GM19463 (cell line): ENCODE data around the gene HOXB5.

Source experiments
- ATAC-seq: cut with Tn5 transposase; IDR thresholded peaks from one replicate; pipeline ENCODE4 v1.9.1; 2021; ENCODE audit warnings: mild to moderate bottlenecking, moderate library complexity; ENCODE audit not compliant: unreplicated experiment

Gene HOXB5

GRCh38 chr17:48630009-48630924 is 36.7 kb upstream of the HOXB5 start:
- ATAC-seq, result no peak

GRCh38 chr17:48629411-48629759 is 35.8 kb upstream of the HOXB5 start:
- no peak for ATAC-seq

GRCh38 chr17:48628649-48629410 is 35.3 kb upstream of the HOXB5 start:
- ATAC-seq, result no peak

GRCh38 chr17:48627623-48628521 is 34.3 kb upstream of the HOXB5 start:
- no peak for ATAC-seq

- no peak for ATAC-seq
Measured at GRCh38 chr17:48627118-48627597, 33.6 kb upstream of the HOXB5 start.

GRCh38 chr17:48626245-48627117 is 32.9 kb upstream of the HOXB5 start, which contains the start of gene HOXB9:
Gene HOXB9 (minus strand): TSS chr17:48626358. CDS start chr17:48626269, 89 bp downstream.
- no peak for ATAC-seq

- no peak for ATAC-seq
Measured at GRCh38 chr17:48625495-48626244, 32.1 kb upstream of the HOXB5 start.

- ATAC-seq, result no peak
Measured at GRCh38 chr17:48624544-48625494, 31.2 kb upstream of the HOXB5 start.

- ATAC-seq, result no peak
Measured at GRCh38 chr17:48624118-48624517, 30.5 kb upstream of the HOXB5 start.

GRCh38 chr17:48623583-48623982 is 30.0 kb upstream of the HOXB5 start:
- no peak for ATAC-seq

- ATAC-seq, result no peak
Measured at GRCh38 chr17:48622857-48623256, 29.3 kb upstream of the HOXB5 start.

GRCh38 chr17:48621410-48622392 is 28.1 kb upstream of the HOXB5 start:
- no peak for ATAC-seq

GRCh38 chr17:48620461-48621139 is 27.0 kb upstream of the HOXB5 start:
- ATAC-seq, result no peak

GRCh38 chr17:48619826-48620449 is 26.4 kb upstream of the HOXB5 start:
- no peak for ATAC-seq

GRCh38 chr17:48618256-48618896 is 24.8 kb upstream of the HOXB5 start:
- ATAC-seq, result no peak
